RWPE2 (cell line): ENCODE measurements around the gene SEC11A.
A peak's percentile ranks its signal among the peaks of the same experiment; 100 is the strongest.

Experiments used
- ATAC-seq: fragments of 200-7000 bp; cut with Tn5 transposase; 3 replicates; pipeline ENCODE4 v1.9.1; 2021; ENCODE audit warnings: low read depth
- DNase-seq: peaks from one replicate; pipeline ENCODE4 v3.0.0-alpha.2; 2020; ENCODE audit warnings: low spot score
- H3K27ac ChIP-seq: fragments of 450-650 bp; 2 replicates; pipeline ENCODE4 v1.5.1; 2017; ENCODE audit warnings: mild to moderate bottlenecking; ENCODE audit not compliant: poor library complexity, severe bottlenecking
- H3K27me3 ChIP-seq: fragments of 250-450 bp; sonication (Bioruptor Pico); 2 replicates; pipeline ENCODE4 v1.5.1; 2021; ENCODE audit warnings: mild to moderate bottlenecking, moderate library complexity; ENCODE audit not compliant: insufficient read depth, poor library complexity, severe bottlenecking
- H3K36me3 ChIP-seq: fragments of 250-450 bp; sonication (Bioruptor Pico); 2 replicates; pipeline ENCODE4 v1.5.1; 2020; ENCODE audit warnings: low read depth, mild to moderate bottlenecking, moderate library complexity
- H3K4me1 ChIP-seq: fragments of 250-450 bp; sonication (Bioruptor Pico); 2 replicates; pipeline ENCODE4 v1.5.1; 2021; ENCODE audit warnings: mild to moderate bottlenecking, moderate library complexity; ENCODE audit not compliant: insufficient read depth, poor library complexity, severe bottlenecking
- H3K4me3 ChIP-seq: fragments of 250-450 bp; sonication (Bioruptor Pico); 2 replicates; pipeline ENCODE4 v1.5.1; 2021; ENCODE audit warnings: mild to moderate bottlenecking, moderate library complexity; ENCODE audit not compliant: severe bottlenecking
- H3K9me3 ChIP-seq: fragments of 250-450 bp; sonication (Bioruptor Pico); 2 replicates; pipeline ENCODE4 v1.5.1; 2021; ENCODE audit warnings: mild to moderate bottlenecking, moderate library complexity; ENCODE audit not compliant: severe bottlenecking
- CTCF ChIP-seq: fragments of 450-650 bp; IDR thresholded peaks from one replicate; pipeline ENCODE4 v1.5.1; 2017; ENCODE audit warnings: mild to moderate bottlenecking, moderate library complexity; ENCODE audit not compliant: poor library complexity, severe bottlenecking

SEC11A gene

DNA sequence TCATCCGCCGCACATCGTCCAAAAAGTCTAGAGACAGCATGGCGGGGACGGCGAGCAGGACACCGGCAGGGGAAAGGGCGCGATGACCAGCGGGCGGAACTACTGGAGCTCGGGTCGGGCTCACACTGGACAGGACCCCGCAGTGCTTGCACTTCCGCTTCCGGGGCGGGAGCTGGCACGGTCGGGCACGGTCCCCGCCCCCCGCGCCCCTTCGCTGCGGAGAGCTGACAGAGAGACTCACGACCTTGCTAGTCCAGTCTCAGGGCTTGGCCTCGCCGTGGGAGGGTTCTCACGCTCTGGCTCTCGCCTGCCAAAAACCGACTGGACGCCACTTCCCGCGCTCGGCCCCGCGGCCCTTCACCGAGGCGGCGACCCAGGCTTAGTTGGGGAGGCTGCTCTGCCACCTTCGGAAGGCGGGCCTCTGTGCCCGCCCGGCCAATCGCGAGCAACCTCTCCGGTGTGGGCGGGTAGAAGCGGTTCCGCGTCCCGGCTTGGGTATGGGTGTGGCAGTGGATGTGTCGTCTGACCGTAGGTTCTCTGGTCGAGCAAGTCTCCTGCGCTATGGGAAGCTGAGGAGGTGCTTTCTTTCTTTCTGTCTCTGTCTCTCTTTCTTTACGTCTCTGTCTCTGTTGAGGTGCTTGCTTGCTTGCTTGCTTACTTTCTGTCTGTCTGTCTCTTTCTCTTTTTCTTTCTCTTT lies at the start of gene SEC11A:
SEC11A (minus strand) TSS at position 104 of the 697 bp plus-strand sequence; CDS start at position 40, 64 bp downstream.
- peaks cover 8% of the 10 kb centered on the region for H3K4me1 ChIP-seq
- no peak for TF ChIP-seq CTCF
- DNase-seq (peak; percentile 100), ATAC-seq (peak; percentile 96)
- no peaks in the 10 kb centered on the region for H3K9me3 ChIP-seq
- H3K27ac ChIP-seq: peak within 1 kb of the TSS; percentile 82
- H3K4me3 ChIP-seq: peak within 1 kb of the TSS; percentile 57
- H3K36me3 ChIP-seq: peaks cover 21% of the 10 kb centered on the region
- H3K27me3 ChIP-seq: no peaks in the 10 kb centered on the region

- Histone ChIP-seq H3K4me1 (no peaks in the 10 kb centered on the region), H3K9me3 (no peaks in the 10 kb centered on the region), H3K27me3 (no peaks in the 10 kb centered on the region), H3K27ac (no peak overlapping the region), H3K36me3 (peaks cover 48% of the 10 kb centered on the region), H3K4me3 (no peak overlapping the region)
- TF ChIP-seq CTCF: no peak
- DNase-seq (no peak), ATAC-seq (no peak)
Observed at GRCh38 chr15:84765675-84766074, 49.7 kb upstream of the SEC11A start.

DNA sequence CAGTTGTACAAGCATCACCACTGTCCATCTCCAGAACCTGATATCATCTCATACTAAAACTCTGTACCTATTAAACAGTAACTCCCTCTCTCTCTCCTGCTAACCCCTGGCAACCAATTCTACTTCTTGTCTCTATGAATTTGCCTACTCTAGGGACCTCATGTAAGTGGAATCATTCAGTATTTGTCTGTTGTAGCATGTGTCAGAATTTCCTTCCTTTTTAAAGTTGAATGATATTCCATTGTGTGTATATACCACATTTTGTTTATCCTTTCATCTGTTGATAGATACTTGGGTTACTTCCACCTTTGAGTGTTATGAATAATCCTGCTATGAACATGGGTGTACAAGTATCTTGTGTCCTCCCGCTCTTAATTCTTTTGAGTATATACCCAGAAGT lies 49.0 kb upstream of the SEC11A start:
- H3K27me3 ChIP-seq: no peaks in the 10 kb centered on the region
- H3K27ac ChIP-seq: no peak overlapping the region
- H3K4me3 ChIP-seq: no peak overlapping the region
- TF ChIP-seq CTCF: no peak
- no peaks in the 10 kb centered on the region for H3K9me3 ChIP-seq
- H3K36me3 ChIP-seq: peaks cover 46% of the 10 kb centered on the region
- no peaks in the 10 kb centered on the region for H3K4me1 ChIP-seq
- no peak for DNase-seq
- no peak for ATAC-seq

DNA sequence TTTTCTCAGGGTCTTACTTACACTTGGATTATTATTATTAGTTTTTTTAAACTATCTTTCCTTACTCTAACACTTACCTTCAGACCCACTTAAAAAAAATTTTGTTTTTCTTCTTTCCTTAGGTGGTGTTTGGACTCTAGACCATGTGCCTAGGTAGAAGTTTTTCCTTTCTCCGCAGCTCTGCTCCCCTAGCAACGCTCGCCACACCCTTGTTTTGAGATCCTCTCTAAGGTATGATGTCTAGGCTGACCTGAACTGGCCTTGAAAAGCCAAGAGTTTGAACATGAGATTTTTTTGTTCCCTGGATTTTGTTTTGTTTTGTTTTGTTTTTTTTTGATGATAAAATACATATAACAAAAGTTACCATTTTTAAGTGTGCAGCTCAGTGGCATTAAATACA lies 48.6 kb upstream of the SEC11A start:
- Histone ChIP-seq H3K27ac (no peak overlapping the region), H3K36me3 (peaks cover 42% of the 10 kb centered on the region), H3K27me3 (no peaks in the 10 kb centered on the region), H3K4me1 (no peaks in the 10 kb centered on the region), H3K9me3 (no peaks in the 10 kb centered on the region), H3K4me3 (no peak overlapping the region)
- TF ChIP-seq CTCF: no peak
- DNase-seq (no peak), ATAC-seq (no peak)
